Naive thymus-derived CD4-positive, alpha-beta T cell (primary cell): ENCODE measurements around the gene LAMA3. TPM values are rescaled to one million over a fixed set of nuclear protein-coding genes. Genes with fewer than 3 reads are reported as not detected.

Experiments
- ATAC-seq: fragments of 150-1000 bp; cut with Tn5 transposase; 2 replicates; pipeline ENCODE4 v1.10.0; 2021; ENCODE audit warnings: mild to moderate bottlenecking, moderate library complexity
- CTCF ChIA-PET: fragments of 350-600 bp; sonication (Branson Sonifier 250); formaldehyde crosslinking; loops from one replicate; lab custom pipeline; 2021; ENCODE audit warnings: antibody characterized with exemption; lab: Charles Lee
- POLR2A ChIA-PET: fragments of 350-600 bp; sonication (Branson Sonifier 250); formaldehyde crosslinking; loops from one replicate; lab custom pipeline; 2021; ENCODE audit warnings: antibody characterized with exemption, inconsistent platforms; lab: Charles Lee
- DNase-seq, 9 donors: peaks; one replicate each; pipeline versions ENCODE4 v3.0.0 to v3.0.0-alpha.2; 2020 to 2022; ENCODE audit warnings: mixed read lengths in 1 of 9
- H3K27ac ChIP-seq: one replicate; pipeline ENCODE4 v1.7.0; 2013; ENCODE audit warnings: mild to moderate bottlenecking, low read depth, low read length, moderate library complexity
- H3K27me3 ChIP-seq, 2 donors: one replicate each; pipeline ENCODE4 v1.7.0; 2013; ENCODE audit warnings: low read length in 2 of 2, mild to moderate bottlenecking in 2 of 2, moderate library complexity in 2 of 2; ENCODE audit not compliant: control insufficient read depth in 2 of 2, insufficient read depth in 2 of 2
- H3K36me3 ChIP-seq, 3 experiments: 1 replicate in 2 of 3; 2 replicates in 1 of 3; pipeline ENCODE4 v1.7.0; 2013; ENCODE audit warnings: low read length in 3 of 3, mild to moderate bottlenecking in 3 of 3, moderate library complexity in 1 of 3; ENCODE audit not compliant: insufficient read depth in 3 of 3, control insufficient read depth in 2 of 3
- H3K4me1 ChIP-seq, 2 donors: one replicate each; pipeline ENCODE4 v1.7.0; 2013; ENCODE audit warnings: low read length in 2 of 2, mild to moderate bottlenecking in 2 of 2, moderate library complexity in 1 of 2; ENCODE audit not compliant: control insufficient read depth in 2 of 2, insufficient read depth in 2 of 2
- H3K4me3 ChIP-seq: 2 replicates; pipeline ENCODE4 v1.7.0; 2013; ENCODE audit warnings: mild to moderate bottlenecking, low read length
- H3K9me3 ChIP-seq, 3 experiments: 1 replicate in 2 of 3; 2 replicates in 1 of 3; pipeline ENCODE4 v1.7.0; 2013; ENCODE audit warnings: low read length in 3 of 3; ENCODE audit not compliant: control insufficient read depth in 2 of 3
- H3K27ac Mint-ChIP-seq, 9 donors: one replicate each; pipeline ENCODE4 v1.8.0; 2020 to 2022; ENCODE audit warnings: mixed read lengths in 9 of 9, mild to moderate bottlenecking in 8 of 9, moderate library complexity in 5 of 9, inconsistent platforms in 2 of 9
- H3K27me3 Mint-ChIP-seq, 5 donors: one replicate each; pipeline ENCODE4 v1.8.0; 2021 to 2022; ENCODE audit warnings: mixed read lengths in 5 of 5, mild to moderate bottlenecking in 1 of 5
- H3K36me3 Mint-ChIP-seq, 5 donors: one replicate each; pipeline ENCODE4 v1.8.0; 2020 to 2022; ENCODE audit warnings: mixed read lengths in 5 of 5, mild to moderate bottlenecking in 3 of 5, inconsistent platforms in 1 of 5
- H3K4me1 Mint-ChIP-seq, 7 donors: one replicate each; pipeline ENCODE4 v1.8.0; 2020 to 2022; ENCODE audit warnings: mixed read lengths in 7 of 7, mild to moderate bottlenecking in 3 of 7, inconsistent platforms in 1 of 7
- H3K4me3 Mint-ChIP-seq, 10 donors: one replicate each; pipeline ENCODE4 v1.8.0; 2020 to 2022; ENCODE audit warnings: mild to moderate bottlenecking in 10 of 10, mixed read lengths in 10 of 10, moderate library complexity in 6 of 10, inconsistent platforms in 2 of 10
- H3K9me3 Mint-ChIP-seq, 11 donors: one replicate each; pipeline ENCODE4 v1.8.0; 2020 to 2022; ENCODE audit warnings: mixed read lengths in 11 of 11, mild to moderate bottlenecking in 4 of 11, inconsistent platforms in 1 of 11, moderate library complexity in 1 of 11
- intact Hi-C, 2 donors: fragments of 100-400 bp; cut with micrococcal nuclease; formaldehyde crosslinking; loops; one replicate each; pipeline ENCODE4 v1.15.1; 2023
- polyA plus RNA-seq, 2 donors: library from polyadenylated mRNA; unstranded; fragments of 300-500 nt; fragmentation: Illumina TruSeq; gene quantifications; one replicate each; pipeline ENCODE4 v1.2.3, GENCODE V29; 2021
- total RNA-seq, 6 experiments: library from RNA in 5 of 6; stranded (reverse) in 5 of 6; gene quantifications; 1 replicate in 5 of 6; 2 replicates in 1 of 6; pipeline ENCODE4 v1.2.3 and lab custom pipeline; 2021 to 2026

LAMA3 gene
- total and polyA plus RNA-seq, 7 experiments from 2014 or later, result 0.22 TPM; not detected in 6

GRCh38 chr18:23964282-23965238, 275.3 kb downstream of the LAMA3 start:
- H3K36me3 ChIP-seq, result no peaks in the 10 kb centered on the region
- H3K4me1 ChIP-seq, result peaks cover 27 to 40% of the 10 kb centered on the region in 2 donors
- ChIA-PET CTCF (no interaction called here), POLR2A (interaction anchor here (0.6 to 1.5 kb wide), 3 partner anchors 9 to 46 kb away, joined by 4 read pairs; no protein-coding TSS in a partner anchor)
- no peaks in the 10 kb centered on the region for H3K27me3 ChIP-seq
- H3K9me3 ChIP-seq, result no peaks in the 10 kb centered on the region
- H3K27me3 Mint-ChIP-seq, result peaks cover 0 to 15% (median 0%) of the 10 kb centered on the region in 5 donors
- no peaks in the 10 kb centered on the region for H3K9me3 Mint-ChIP-seq
- ATAC-seq, result peak; percentile 65
- peak overlapping the region in 6 of 10 donors; percentile 11 to 66 (median 45) for H3K4me3 Mint-ChIP-seq
- H3K27ac ChIP-seq, result no peak overlapping the region
- H3K4me3 ChIP-seq, result no peak overlapping the region
- peaks cover 0 to 1% (median 0%) of the 10 kb centered on the region in 5 donors for H3K36me3 Mint-ChIP-seq
- peak in 7 of 9 donors; percentile 48 to 59 (median 57) for DNase-seq
- intact Hi-C loops, result loop anchor here (1.0 to 5.0 kb wide), 4 partner anchors 45 to 155 kb away; no protein-coding TSS in a partner anchor
- H3K4me1 Mint-ChIP-seq, result peaks cover 33 to 55% (median 53%) of the 10 kb centered on the region in 7 donors
- peak overlapping the region; percentile 69 to 96 (median 86) for H3K27ac Mint-ChIP-seq

GRCh38 chr18:23966909-23967308, 277.7 kb downstream of the LAMA3 start:
- Mint-ChIP-seq H3K4me3 (peak overlapping the region in 5 of 10 donors; percentile 29 to 80 (median 44)), H3K4me1 (peaks cover 43 to 76% (median 73%) of the 10 kb centered on the region in 7 donors), H3K9me3 (peaks cover 0 to 3% (median 0%) of the 10 kb centered on the region in 11 donors), H3K27me3 (no peaks in the 10 kb centered on the region), H3K27ac (peak overlapping the region in 6 of 9 donors; percentile 14 to 90 (median 74)), H3K36me3 (peaks cover 0 to 8% (median 0%) of the 10 kb centered on the region in 5 donors)
- DNase-seq (no peak), ATAC-seq (no peak)
- ChIA-PET CTCF (interaction anchor here (1.0 kb wide), 1 partner anchor 44 kb away, joined by 4 read pairs; no protein-coding TSS in a partner anchor), POLR2A (interaction anchor here (0.6 to 4.1 kb wide), 3 partner anchors 45 to 155 kb away, joined by 4 to 33 read pairs (median 4); no protein-coding TSS in a partner anchor)
- H3K27ac ChIP-seq, result no peak overlapping the region
- H3K4me3 ChIP-seq, result no peak overlapping the region
- peaks cover 43 to 64% of the 10 kb centered on the region in 2 donors for H3K4me1 ChIP-seq
- H3K9me3 ChIP-seq, result no peaks in the 10 kb centered on the region
- H3K36me3 ChIP-seq, result no peaks in the 10 kb centered on the region
- H3K27me3 ChIP-seq, result no peaks in the 10 kb centered on the region
- intact Hi-C loops, result no loop called here

GRCh38 chr18:23967321-23968089, 278.3 kb downstream of the LAMA3 start:
- Histone ChIP-seq H3K36me3 (no peaks in the 10 kb centered on the region), H3K27ac (no peak overlapping the region), H3K4me3 (no peak overlapping the region), H3K27me3 (no peaks in the 10 kb centered on the region), H3K9me3 (no peaks in the 10 kb centered on the region), H3K4me1 (peaks cover 43 to 70% of the 10 kb centered on the region in 2 donors)
- Mint-ChIP-seq H3K4me1 (peaks cover 43 to 82% (median 79%) of the 10 kb centered on the region in 7 donors), H3K36me3 (peaks cover 0 to 8% (median 0%) of the 10 kb centered on the region in 5 donors), H3K27ac (peak overlapping the region in 7 of 9 donors; percentile 30 to 91 (median 86)), H3K27me3 (no peaks in the 10 kb centered on the region), H3K4me3 (peak overlapping the region in 5 of 10 donors; percentile 4 to 80 (median 29)), H3K9me3 (peaks cover 0 to 3% (median 0%) of the 10 kb centered on the region in 11 donors)
- ChIA-PET CTCF (interaction anchor here (1.0 to 1.4 kb wide), 2 partner anchors 11 to 43 kb away, joined by 3 to 4 read pairs; no protein-coding TSS in a partner anchor), POLR2A (interaction anchor here (1.0 to 4.1 kb wide), 3 partner anchors 33 to 155 kb away, joined by 3 to 33 read pairs (median 4); no protein-coding TSS in a partner anchor)
- no peak for DNase-seq
- intact Hi-C loops, result no loop called here
- peak; percentile 58 for ATAC-seq

GRCh38 chr18:23968638-23969604, 279.7 kb downstream of the LAMA3 start:
- ChIA-PET CTCF (interaction anchor here (1.0 to 1.4 kb wide), 4 partner anchors 9 to 41 kb away, joined by 3 to 4 read pairs (median 4); no protein-coding TSS in a partner anchor), POLR2A (interaction anchor here (0.7 to 4.1 kb wide), 8 partner anchors 9 to 153 kb away, joined by 3 to 33 read pairs (median 4); no protein-coding TSS in a partner anchor)
- Mint-ChIP-seq H3K36me3 (peaks cover 0 to 11% (median 0%) of the 10 kb centered on the region in 5 donors), H3K27me3 (no peaks in the 10 kb centered on the region), H3K27ac (peak overlapping the region in 8 of 9 donors; percentile 5 to 91 (median 56)), H3K4me1 (peaks cover 42 to 85% (median 80%) of the 10 kb centered on the region in 7 donors), H3K4me3 (peak overlapping the region in 3 of 10 donors; percentile 10 to 41 (median 25)), H3K9me3 (peaks cover 0 to 3% (median 0%) of the 10 kb centered on the region in 11 donors)
- Histone ChIP-seq H3K9me3 (no peaks in the 10 kb centered on the region), H3K36me3 (no peaks in the 10 kb centered on the region), H3K4me1 (peaks cover 43 to 74% of the 10 kb centered on the region in 2 donors), H3K27ac (no peak overlapping the region), H3K4me3 (no peak overlapping the region), H3K27me3 (no peaks in the 10 kb centered on the region)
- intact Hi-C loops, result no loop called here
- DNase-seq (no peak), ATAC-seq (no peak)

- DNase-seq, result no peak
- ChIA-PET CTCF (no interaction called here), POLR2A (interaction anchor here (1.0 to 3.7 kb wide), 5 partner anchors 8 to 50 kb away, joined by 3 to 12 read pairs (median 4); no protein-coding TSS in a partner anchor)
- Mint-ChIP-seq H3K36me3 (peaks cover 0 to 14% (median 0%) of the 10 kb centered on the region in 5 donors), H3K27me3 (peaks cover 0 to 5% (median 0%) of the 10 kb centered on the region in 5 donors), H3K27ac (peak overlapping the region in 7 of 9 donors; percentile 75 to 99 (median 90)), H3K4me1 (peaks cover 35 to 77% (median 73%) of the 10 kb centered on the region in 7 donors), H3K4me3 (peak overlapping the region in 2 of 10 donors; percentile 14 to 79), H3K9me3 (peaks cover 0 to 3% (median 0%) of the 10 kb centered on the region in 11 donors)
- Histone ChIP-seq H3K9me3 (no peaks in the 10 kb centered on the region), H3K27me3 (no peaks in the 10 kb centered on the region), H3K4me1 (peaks cover 40 to 74% of the 10 kb centered on the region in 2 donors), H3K36me3 (no peaks in the 10 kb centered on the region), H3K4me3 (no peak overlapping the region), H3K27ac (no peak overlapping the region)
- intact Hi-C loops, result loop anchor here (1.0 to 2.0 kb wide), 8 partner anchors 9 to 45 kb away; partner anchors contain the start of gene TTC39C (in 1 of the 2)
- no peak for ATAC-seq
These were observed 280.4 kb downstream of the LAMA3 start for GRCh38 chr18:23969664-23970063.
